Measurements from ENCODE around the gene TLX2. TPM values are rescaled to one million over a fixed set of nuclear protein-coding genes. Genes with fewer than 3 reads are reported as not detected.

Gene TLX2
- total RNA-seq, 1 donor: 0.36 TPM

DNA sequence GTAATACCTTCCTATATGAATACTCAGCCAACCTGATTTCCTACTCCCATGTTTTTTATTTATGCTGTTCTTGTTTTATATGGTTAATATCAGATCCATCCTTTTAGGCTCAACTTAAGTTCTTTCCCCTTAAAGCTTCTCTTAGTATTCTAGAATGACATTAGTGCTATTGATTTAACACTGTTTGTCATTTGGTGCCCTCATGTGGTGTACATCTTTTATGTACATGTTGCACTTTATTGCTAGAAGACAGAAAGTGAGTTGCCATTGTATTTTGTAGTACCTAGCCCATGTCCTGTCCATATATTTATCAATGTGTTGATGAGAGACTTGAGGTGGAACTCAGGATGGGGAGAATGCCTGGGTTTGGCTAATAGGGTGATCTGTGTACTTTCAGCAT, 18.0 kb downstream of the TLX2 start:
- H3K4me1 ChIP-seq (ENCODE audit: insufficient read depth, low read length): peaks cover 29% of the 10 kb centered on the region
- TF ChIP-seq, protein P1, sequence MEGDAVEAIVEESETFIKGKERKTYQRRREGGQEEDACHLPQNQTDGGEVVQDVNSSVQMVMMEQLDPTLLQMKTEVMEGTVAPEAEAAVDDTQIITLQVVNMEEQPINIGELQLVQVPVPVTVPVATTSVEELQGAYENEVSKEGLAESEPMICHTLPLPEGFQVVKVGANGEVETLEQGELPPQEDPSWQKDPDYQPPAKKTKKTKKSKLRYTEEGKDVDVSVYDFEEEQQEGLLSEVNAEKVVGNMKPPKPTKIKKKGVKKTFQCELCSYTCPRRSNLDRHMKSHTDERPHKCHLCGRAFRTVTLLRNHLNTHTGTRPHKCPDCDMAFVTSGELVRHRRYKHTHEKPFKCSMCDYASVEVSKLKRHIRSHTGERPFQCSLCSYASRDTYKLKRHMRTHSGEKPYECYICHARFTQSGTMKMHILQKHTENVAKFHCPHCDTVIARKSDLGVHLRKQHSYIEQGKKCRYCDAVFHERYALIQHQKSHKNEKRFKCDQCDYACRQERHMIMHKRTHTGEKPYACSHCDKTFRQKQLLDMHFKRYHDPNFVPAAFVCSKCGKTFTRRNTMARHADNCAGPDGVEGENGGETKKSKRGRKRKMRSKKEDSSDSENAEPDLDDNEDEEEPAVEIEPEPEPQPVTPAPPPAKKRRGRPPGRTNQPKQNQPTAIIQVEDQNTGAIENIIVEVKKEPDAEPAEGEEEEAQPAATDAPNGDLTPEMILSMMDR (IDR thresholded peaks at IDR 0.05; ENCODE audit: extremely low read depth, low read depth, low read length): peak; percentile 38
- no peak overlapping the region for H3K27ac ChIP-seq (ENCODE audit: low read depth, low read length)
- H3K4me2 ChIP-seq (ENCODE audit: insufficient read depth, low read length): peak overlapping the region; percentile 99
- no peaks in the 10 kb centered on the region for H3K9me3 ChIP-seq (ENCODE audit: low read depth, low read length)
- no peak overlapping the region for H3K4me3 ChIP-seq (ENCODE audit: insufficient read depth, low read length)
- H3K27me3 ChIP-seq (ENCODE audit: insufficient read depth, low read length): no peaks in the 10 kb centered on the region
- peaks cover 47% of the 10 kb centered on the region for H3K79me2 ChIP-seq (ENCODE audit: insufficient read depth, low read length)
- no peak overlapping the region for H2AFZ ChIP-seq (ENCODE audit: low read length)
- peaks cover 53% of the 10 kb centered on the region for H3K36me3 ChIP-seq (ENCODE audit: insufficient read depth, low read length)
- peak; percentile 92 for DNase-seq (ENCODE audit: insufficient read length, low spot score, missing footprints)
- peaks cover 13% of the 10 kb centered on the region for H4K20me1 ChIP-seq (ENCODE audit: insufficient read depth, low read length)

DNA sequence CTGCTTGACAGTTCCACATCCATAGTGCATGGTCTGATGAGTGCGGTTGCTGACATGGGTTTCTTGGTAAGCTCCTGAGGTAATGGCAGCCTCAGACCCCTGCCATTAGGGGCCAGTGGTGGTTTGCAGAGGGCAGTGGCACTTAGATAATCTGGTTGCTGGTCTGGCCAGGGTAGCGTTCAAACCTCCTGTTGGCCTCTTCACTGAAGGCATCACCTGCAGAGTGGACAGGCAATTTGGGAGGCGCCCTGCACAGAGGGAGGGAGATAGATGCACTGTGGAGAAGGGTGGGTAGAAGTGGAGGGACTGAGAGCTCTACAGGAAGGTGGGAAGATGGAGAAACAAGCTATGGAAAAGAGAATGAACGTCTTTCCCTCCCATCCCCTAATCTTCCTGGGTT, 19.2 kb downstream of the TLX2 start:
- TF ChIP-seq, protein P1 (IDR thresholded peaks at IDR 0.05; ENCODE audit: extremely low read depth, low read depth, low read length): no peak
- Histone ChIP-seq H3K4me3 (ENCODE audit: insufficient read depth, low read length) (no peak overlapping the region), H4K20me1 (ENCODE audit: insufficient read depth, low read length) (peaks cover 7% of the 10 kb centered on the region), H3K79me2 (ENCODE audit: insufficient read depth, low read length) (peaks cover 39% of the 10 kb centered on the region), H3K9me3 (ENCODE audit: low read depth, low read length) (no peaks in the 10 kb centered on the region), H2AFZ (ENCODE audit: low read length) (no peak overlapping the region), H3K4me1 (ENCODE audit: insufficient read depth, low read length) (peaks cover 22% of the 10 kb centered on the region), H3K4me2 (ENCODE audit: insufficient read depth, low read length) (no peak overlapping the region), H3K27me3 (ENCODE audit: insufficient read depth, low read length) (no peaks in the 10 kb centered on the region), H3K27ac (ENCODE audit: low read depth, low read length) (no peak overlapping the region), H3K36me3 (ENCODE audit: insufficient read depth, low read length) (peaks cover 54% of the 10 kb centered on the region)
- no peak for DNase-seq (ENCODE audit: insufficient read length, low spot score, missing footprints)

DNA sequence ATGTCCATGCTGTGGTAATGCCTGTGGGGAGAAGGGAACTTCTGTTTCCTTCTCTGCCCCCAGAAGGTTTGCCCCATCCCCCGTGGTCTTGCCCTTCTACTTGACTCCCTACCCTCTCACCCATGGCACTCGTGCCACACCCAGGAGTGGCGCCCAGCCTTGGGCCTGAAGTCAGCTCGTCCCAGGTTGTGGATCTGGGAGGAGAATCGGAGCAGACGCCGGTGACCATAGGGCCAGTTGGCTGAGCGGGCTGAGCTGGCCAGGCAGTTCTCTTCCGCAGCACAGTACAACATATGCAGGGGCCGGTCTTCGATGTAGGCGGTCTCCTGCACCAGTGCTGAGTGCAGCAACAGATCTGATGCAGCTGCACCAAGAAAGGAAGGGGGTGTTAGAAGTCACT, 20.2 kb downstream of the TLX2 start:
- Histone ChIP-seq H3K36me3 (ENCODE audit: insufficient read depth, low read length) (peaks cover 62% of the 10 kb centered on the region), H3K27me3 (ENCODE audit: insufficient read depth, low read length) (no peaks in the 10 kb centered on the region)
- TF ChIP-seq, protein P1 (IDR thresholded peaks at IDR 0.05; ENCODE audit: extremely low read depth, low read depth, low read length): no peak

DNA sequence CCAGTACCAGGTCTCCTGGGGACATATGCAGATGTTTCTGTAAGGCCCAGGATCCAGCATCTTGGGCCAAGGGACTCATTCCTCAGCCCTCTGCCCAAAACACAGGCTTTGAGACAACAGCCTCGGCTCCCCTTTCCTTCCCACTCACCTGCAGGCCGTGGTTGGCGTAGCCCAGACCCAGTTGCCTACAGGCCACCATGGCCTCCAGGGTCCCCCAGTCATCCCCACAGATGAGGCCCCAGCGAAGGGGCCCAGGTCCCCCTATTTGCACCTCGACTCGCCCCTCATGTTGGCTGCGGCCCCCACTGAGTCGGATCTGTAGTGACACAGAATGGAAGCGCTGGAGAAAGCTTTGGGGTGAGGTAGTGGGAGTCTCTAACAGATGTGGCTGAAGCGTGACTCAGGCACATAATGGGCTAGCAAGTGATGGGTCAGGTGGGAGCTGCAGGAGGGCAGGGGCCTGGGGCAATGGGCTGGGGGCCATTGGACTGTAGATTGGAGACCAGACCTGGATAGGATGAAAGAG, 21.3 kb downstream of the TLX2 start:
- TF ChIP-seq, protein P1 (IDR thresholded peaks at IDR 0.05; ENCODE audit: extremely low read depth, low read depth, low read length): no peak
- Histone ChIP-seq H2AFZ (ENCODE audit: low read length) (no peak overlapping the region), H3K4me1 (ENCODE audit: insufficient read depth, low read length) (peaks cover 15% of the 10 kb centered on the region), H3K79me2 (ENCODE audit: insufficient read depth, low read length) (peaks cover 25% of the 10 kb centered on the region), H3K4me2 (ENCODE audit: insufficient read depth, low read length) (no peak overlapping the region), H3K36me3 (ENCODE audit: insufficient read depth, low read length) (peaks cover 72% of the 10 kb centered on the region), H3K4me3 (ENCODE audit: insufficient read depth, low read length) (no peak overlapping the region), H3K27ac (ENCODE audit: low read depth, low read length) (no peak overlapping the region), H4K20me1 (ENCODE audit: insufficient read depth, low read length) (no peaks in the 10 kb centered on the region), H3K27me3 (ENCODE audit: insufficient read depth, low read length) (no peaks in the 10 kb centered on the region), H3K9me3 (ENCODE audit: low read depth, low read length) (no peaks in the 10 kb centered on the region)
- peak; percentile 59 for DNase-seq (ENCODE audit: insufficient read length, low spot score, missing footprints)

More for the DNA sequence above, 20.2 kb downstream of the TLX2 start:
- peaks cover 15% of the 10 kb centered on the region for H3K4me1 ChIP-seq (ENCODE audit: insufficient read depth, low read length)
- peaks cover 30% of the 10 kb centered on the region for H3K79me2 ChIP-seq (ENCODE audit: insufficient read depth, low read length)
- no peaks in the 10 kb centered on the region for H4K20me1 ChIP-seq (ENCODE audit: insufficient read depth, low read length)
- H3K4me3 ChIP-seq (ENCODE audit: insufficient read depth, low read length): no peak overlapping the region
- peak; percentile 37 for DNase-seq (ENCODE audit: insufficient read length, low spot score, missing footprints)
- H2AFZ ChIP-seq (ENCODE audit: low read length): no peak overlapping the region
- no peak overlapping the region for H3K4me2 ChIP-seq (ENCODE audit: insufficient read depth, low read length)
- no peak overlapping the region for H3K27ac ChIP-seq (ENCODE audit: low read depth, low read length)
- no peaks in the 10 kb centered on the region for H3K9me3 ChIP-seq (ENCODE audit: low read depth, low read length)

Measured in osteoblast (primary cell).